A549 treated with DMSO at 1 μM for 4 hours (cell line): ENCODE data around the gene BTBD18. TPM values are rescaled to one million over a fixed set of nuclear protein-coding genes. Genes with fewer than 3 reads are reported as not detected.

Experiments used
- total RNA-seq: library from RNA; stranded (reverse); fragments of 200-300 nt; extraction: Qiagen RNA extraction; gene quantifications from 5 replicates; pipeline ENCODE4 v1.2.3, GENCODE V29; 2022; ENCODE audit warnings: low read depth

Gene BTBD18
- total RNA-seq: not detected in 5 replicates

DNA sequence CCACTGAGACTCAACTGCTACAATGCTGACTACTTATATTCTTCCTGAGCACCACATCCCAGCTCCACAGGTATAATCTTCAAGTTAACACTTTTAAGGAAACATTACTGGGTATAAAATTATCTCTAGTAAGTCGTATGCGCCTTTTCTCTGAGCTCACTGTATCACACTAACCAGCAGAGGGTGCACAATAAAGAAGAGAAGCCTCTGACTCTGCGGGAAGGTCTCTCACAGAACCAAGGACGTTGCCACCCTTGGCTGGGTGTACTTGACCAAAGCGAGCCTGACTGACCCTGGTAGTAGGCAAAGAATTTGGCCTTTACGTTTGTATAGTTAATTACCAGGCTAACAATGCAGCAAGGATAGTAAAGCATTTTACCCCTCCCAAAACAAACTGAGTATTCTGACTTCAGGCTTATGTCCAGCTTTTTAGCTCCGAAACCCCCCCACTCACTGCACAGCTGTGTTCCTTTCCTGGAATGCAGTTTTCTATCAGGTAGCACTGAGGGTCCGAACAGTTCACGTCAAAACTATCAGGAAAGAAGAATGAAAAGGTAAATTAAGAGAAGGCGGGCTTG, at the start of gene BTBD18:
Gene BTBD18 (minus strand): TSS at position 144 of the 578 bp plus-strand sequence. CDS start 631 bp downstream, outside the sequence.

DNA sequence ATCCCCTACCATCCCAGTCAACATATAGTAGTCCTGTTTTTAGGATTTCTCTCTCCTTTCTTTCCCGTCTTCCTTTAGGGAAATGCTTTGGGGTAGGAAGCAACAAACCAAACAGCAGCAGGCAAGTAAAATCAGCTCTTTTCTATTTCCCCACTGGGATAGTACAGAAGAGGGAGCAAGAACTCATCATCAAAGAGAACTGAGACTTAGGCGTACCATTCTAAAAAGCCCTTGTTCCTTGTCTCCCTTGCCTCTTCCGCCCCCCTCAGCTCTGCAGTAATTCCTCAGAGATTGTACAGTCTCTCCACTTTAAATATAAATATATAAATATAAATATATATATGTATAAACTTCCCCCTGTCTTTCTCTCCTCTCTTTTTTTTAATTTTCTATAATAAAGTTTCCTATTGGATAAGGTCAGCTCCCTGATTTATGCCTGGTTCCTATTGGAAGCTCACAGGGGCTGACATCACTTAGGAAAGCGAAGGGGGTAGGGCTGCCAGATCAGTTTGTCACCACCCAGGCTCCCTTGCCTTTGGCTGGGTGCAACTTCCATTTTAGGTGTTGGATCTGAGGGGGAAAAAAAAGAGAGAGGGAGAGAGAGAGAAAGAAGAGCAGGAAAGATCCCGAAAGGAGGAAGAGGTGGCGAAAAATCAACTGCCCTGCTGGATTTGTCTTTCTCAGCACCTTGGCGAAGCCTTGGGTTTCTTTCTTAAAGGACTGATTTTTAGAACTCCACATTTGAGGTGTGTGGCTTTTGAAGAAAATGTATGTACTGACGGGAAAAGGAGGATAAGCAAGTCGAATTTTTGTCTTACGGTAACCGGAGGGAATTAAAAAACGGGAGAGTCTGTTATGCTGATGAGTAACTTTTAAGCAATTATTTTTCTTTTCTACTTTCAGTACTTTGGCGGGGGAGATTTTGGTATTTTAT, 9.9 kb upstream of the BTBD18 start, which contains the start of gene CTNND1:
Gene CTNND1 (plus strand): TSS at position 502 of the 934 bp plus-strand sequence. CDS start 29,677 bp downstream, outside the sequence.

DNA sequence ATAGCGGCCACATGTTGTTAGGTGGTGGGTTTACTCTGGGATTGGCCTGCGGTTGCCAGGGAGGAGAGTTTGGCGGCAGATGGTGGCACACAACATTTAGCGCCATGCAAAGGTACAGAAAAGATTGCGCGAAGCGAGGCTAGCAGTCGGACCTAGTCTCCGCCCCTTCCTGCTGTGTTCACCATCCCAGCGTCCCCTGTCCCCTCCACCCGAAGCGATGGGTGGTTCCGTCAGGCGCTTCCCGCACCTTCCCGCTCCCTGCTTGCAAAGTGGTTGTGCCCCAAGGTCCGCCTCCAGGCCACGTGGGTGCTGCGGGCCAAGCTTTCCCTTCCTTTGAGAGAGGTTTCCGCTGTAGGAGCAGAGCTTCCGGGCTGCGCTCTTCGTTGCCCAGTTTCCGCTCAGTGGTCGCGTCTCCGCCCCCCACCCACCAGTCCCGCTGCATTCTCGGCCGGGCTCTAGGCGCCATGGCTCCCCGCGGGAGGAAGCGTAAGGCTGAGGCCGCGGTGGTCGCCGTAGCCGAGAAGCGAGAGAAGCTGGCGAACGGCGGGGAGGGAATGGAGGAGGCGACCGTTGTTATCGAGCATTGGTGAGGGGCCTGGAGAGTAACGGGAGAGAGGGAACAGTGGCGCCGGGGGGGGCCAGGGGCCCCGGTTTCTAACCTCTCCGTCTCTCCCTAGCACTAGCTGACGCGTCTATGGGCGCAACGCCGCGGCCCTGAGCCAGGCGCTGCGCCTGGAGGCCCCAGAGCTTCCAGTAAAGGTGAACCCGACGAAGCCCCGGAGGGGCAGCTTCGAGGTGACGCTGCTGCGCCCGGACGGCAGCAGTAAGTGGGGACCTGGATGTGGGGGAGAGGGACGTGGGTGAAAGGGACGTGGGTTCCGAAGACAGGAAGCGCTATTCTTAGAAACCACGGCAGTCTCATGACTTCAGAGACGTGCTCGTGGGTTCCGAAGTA, 10.2 kb downstream of the BTBD18 start, which contains the start of gene SELENOH:
Gene SELENOH (plus strand): TSS at position 360 of the 955 bp plus-strand sequence. CDS start 105 bp downstream, at position 465.

GRCh38 chr11:57712256-57713150, 39.1 kb downstream of the BTBD18 start, which contains the start of gene TMX2:
Gene TMX2 (plus strand): TSS chr11:57712593. CDS start chr11:57712619, 26 bp downstream.

DNA sequence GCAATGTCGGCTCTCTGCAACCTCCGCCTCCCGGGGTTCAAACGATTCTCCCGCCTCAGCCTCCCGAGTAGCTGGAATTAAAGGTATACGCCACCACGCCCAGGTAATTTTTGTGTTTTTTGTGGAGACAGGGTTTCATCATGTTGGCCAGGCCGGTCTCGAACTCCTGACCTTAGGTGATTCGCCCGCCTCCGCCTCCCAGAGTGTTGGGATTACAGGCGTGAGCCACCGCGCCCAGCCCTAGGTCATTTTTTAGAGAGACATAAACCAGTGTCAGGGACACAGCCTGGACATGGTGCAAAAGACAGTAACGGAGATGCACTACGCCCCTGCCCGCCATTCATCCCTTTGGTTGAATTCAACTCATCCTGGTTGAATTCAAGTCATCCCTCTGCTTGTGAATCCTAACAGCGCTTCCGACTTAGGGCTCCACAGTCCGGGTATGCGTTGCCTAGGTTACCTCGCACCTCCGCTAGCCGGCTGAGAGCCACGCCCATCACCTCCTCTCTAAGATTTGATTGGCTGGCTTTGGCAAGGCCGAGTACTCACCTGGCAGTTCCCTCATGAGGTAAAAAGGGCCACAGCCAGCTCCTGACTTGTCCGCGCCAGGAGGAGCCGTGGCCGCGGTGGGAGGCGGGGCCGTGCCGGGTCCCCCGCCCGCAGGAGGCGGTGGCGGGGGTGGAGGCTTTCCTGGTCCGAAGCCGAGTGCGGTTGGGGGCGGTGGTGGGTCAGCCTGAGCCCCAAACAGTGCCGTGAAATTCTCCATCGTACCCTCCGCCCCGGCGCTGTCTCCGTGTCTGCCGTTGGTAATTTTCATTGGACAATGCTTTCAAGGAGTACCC, 40.0 kb downstream of the BTBD18 start, which contains the start of gene MED19:
Gene MED19 (minus strand): TSS at position 802 of the 842 bp plus-strand sequence. CDS start 36 bp downstream, at position 766.

Other genes with a start within 250 kb of the BTBD18 start
- 2.6 to 3.9 TPM (median 3.3 TPM) in 5 replicates for gene SLC43A1, start 236.1 kb downstream of the BTBD18 start, total RNA-seq
- 154 to 181 TPM (median 169 TPM) in 5 replicates for gene TIMM10, start 221.1 kb downstream of the BTBD18 start, total RNA-seq
- gene SMTNL1, start 214.2 kb downstream of the BTBD18 start, total RNA-seq: not detected in 5 replicates
- gene UBE2L6, start 184.1 kb downstream of the BTBD18 start, total RNA-seq: 25.8 to 32.3 TPM (median 27.7 TPM) in 5 replicates
- gene SERPING1, start 154.1 kb downstream of the BTBD18 start, total RNA-seq: 0.29 to 0.55 TPM (median 0.46 TPM) in 5 replicates
- 0.17 to 0.51 TPM (median 0.34 TPM) in 5 replicates for gene YPEL4, start 101.9 kb downstream of the BTBD18 start, total RNA-seq
- 29.0 to 33.9 TPM (median 30.6 TPM) in 5 replicates for gene CLP1, start 94.1 kb downstream of the BTBD18 start, total RNA-seq
- 72.4 to 79.2 TPM (median 77.8 TPM) in 5 replicates for gene ZDHHC5, start 83.7 kb downstream of the BTBD18 start, total RNA-seq
- gene MED19, start 39.6 kb downstream of the BTBD18 start, total RNA-seq: 25.5 to 31.3 TPM (median 30.6 TPM) in 5 replicates
- gene TMX2, start 39.2 kb downstream of the BTBD18 start, total RNA-seq: 153 to 175 TPM (median 158 TPM) in 5 replicates
- gene SELENOH, start 10.3 kb downstream of the BTBD18 start, total RNA-seq: 100 to 153 TPM (median 131 TPM) in 5 replicates
- 57.5 to 73.7 TPM (median 71.6 TPM) in 5 replicates for gene CTNND1, start 10.0 kb upstream of the BTBD18 start, total RNA-seq